Fibroblast of upper back skin (primary cell): ENCODE results near the gene ERLEC1.
A peak's percentile ranks its signal among the peaks of the same experiment; 100 is the strongest.
"Not testable (repeated sequence)": the region's sequence is repeated elsewhere in the genome, so short reads cannot be mapped to it uniquely, and the experiment has no call there.

Experiments
- DNase-seq: peaks from one replicate; pipeline ENCODE4 v3.0.0-alpha.2; 2013

The ERLEC1 gene

GRCh38 chr2:53841651-53842050 lies 54.8 kb downstream of the ERLEC1 start:
- not testable (repeated sequence) for DNase-seq

- DNase-seq: no peak
Observed at GRCh38 chr2:53842891-53843290, 56.0 kb downstream of the ERLEC1 start.

GRCh38 chr2:53843595-53843994 lies 56.8 kb downstream of the ERLEC1 start:
- no peak for DNase-seq

- DNase-seq: no peak
Observed at GRCh38 chr2:53848062-53848461, 61.2 kb downstream of the ERLEC1 start.

GRCh38 chr2:53851052-53851757 lies 64.4 kb downstream of the ERLEC1 start:
- DNase-seq: not testable (repeated sequence)

GRCh38 chr2:53852532-53852931 lies 65.7 kb downstream of the ERLEC1 start:
- DNase-seq: no peak

- no peak for DNase-seq
Observed at GRCh38 chr2:53854678-53855077, 67.8 kb downstream of the ERLEC1 start.

- DNase-seq: no peak
Observed at GRCh38 chr2:53856272-53856671, 69.4 kb downstream of the ERLEC1 start.

GRCh38 chr2:53859206-53860181 lies 72.7 kb downstream of the ERLEC1 start, which contains the start of gene GPR75:
Gene GPR75 (minus strand): TSS chr2:53859967. CDS start chr2:53854756, 5,211 bp downstream.
- peak; percentile 7 for DNase-seq

- DNase-seq: no peak
Observed at GRCh38 chr2:53861824-53862223, 75.0 kb downstream of the ERLEC1 start.

GRCh38 chr2:53863538-53864227 lies 76.8 kb downstream of the ERLEC1 start:
- DNase-seq: peak; percentile 12

GRCh38 chr2:53865264-53865663 lies 78.4 kb downstream of the ERLEC1 start:
- DNase-seq: no peak

GRCh38 chr2:53865962-53866361 lies 79.1 kb downstream of the ERLEC1 start:
- DNase-seq: no peak

- DNase-seq: no peak
Observed at GRCh38 chr2:53867169-53867568, 80.3 kb downstream of the ERLEC1 start.

GRCh38 chr2:53867773-53868172 lies 80.9 kb downstream of the ERLEC1 start:
- no peak for DNase-seq
